Activated effector memory CD4-positive, alpha-beta T cell treated with anti-CD3 and anti-CD28 coated beads, Interleukin-2, amount 50 U/mL, for 16 hours (primary cell): Measurements from ENCODE around the gene MALAT1.
"Not testable (repeated sequence)": the region's sequence is repeated elsewhere in the genome, so short reads cannot be mapped to it uniquely, and the experiment has no call there.

Experiments
- DNase-seq: peaks from one replicate; pipeline ENCODE4 v3.0.0-alpha.2; 2020

MALAT1 gene

DNA sequence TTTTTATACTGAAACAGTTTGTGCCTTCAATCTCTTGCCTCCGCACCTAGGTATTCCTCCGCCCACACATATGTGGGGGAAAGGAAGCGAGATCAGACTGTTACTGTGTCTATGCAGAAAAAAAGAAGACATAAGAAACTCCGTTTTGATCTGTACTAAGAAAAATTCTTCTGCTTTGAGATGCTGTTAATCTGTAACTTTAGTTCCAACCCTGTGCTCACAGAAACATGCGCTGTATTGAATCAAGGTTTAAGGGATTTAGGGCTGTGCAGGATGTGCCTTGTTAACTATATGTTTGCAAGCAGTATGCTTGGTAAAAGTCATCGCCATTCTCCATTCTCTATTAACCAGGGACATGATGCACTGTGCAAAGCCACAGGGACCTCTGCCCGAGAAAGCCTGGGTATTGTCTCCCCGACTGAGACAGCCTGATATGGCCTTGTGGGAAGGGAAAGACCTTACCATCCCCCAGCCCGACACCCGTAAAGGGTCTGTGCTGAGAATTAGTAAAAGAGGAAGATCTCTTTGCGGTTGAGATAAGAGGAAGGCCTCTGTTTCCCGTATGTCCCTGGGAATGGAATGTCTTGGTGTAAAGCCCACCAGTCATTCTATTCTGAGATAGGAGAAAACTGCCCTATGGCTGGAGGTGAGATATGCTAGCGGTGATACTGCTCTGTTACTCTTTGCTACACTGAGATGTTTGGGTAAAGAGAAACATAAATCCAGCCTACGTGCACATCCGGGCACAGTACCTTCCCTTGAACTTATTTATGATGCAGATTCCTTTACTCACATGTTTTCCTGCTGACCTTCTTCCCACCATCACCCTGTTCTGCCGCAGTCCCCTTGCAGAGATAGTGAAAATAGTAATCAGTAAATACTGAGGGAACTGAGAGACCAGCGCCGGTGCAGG lies 24.1 kb downstream of the MALAT1 start:
- DNase-seq, result not testable (repeated sequence)

DNA sequence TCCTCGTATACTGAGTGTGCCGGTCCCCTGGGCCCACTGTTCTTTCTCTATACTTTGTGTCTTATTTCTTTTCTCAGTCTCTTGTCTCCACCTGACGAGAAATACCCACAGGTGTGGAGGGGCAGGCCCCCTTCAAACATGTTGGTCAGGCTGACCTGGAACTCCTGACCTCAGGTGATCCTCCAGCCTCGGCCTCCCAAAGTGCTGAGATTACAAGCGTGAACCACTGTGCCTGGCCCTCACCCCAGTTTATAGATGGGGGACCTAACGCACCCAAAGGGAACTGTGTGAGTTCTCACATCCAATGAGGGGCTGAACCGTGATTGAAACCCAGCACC lies 24.8 kb downstream of the MALAT1 start:
- DNase-seq, result not testable (repeated sequence)

DNA sequence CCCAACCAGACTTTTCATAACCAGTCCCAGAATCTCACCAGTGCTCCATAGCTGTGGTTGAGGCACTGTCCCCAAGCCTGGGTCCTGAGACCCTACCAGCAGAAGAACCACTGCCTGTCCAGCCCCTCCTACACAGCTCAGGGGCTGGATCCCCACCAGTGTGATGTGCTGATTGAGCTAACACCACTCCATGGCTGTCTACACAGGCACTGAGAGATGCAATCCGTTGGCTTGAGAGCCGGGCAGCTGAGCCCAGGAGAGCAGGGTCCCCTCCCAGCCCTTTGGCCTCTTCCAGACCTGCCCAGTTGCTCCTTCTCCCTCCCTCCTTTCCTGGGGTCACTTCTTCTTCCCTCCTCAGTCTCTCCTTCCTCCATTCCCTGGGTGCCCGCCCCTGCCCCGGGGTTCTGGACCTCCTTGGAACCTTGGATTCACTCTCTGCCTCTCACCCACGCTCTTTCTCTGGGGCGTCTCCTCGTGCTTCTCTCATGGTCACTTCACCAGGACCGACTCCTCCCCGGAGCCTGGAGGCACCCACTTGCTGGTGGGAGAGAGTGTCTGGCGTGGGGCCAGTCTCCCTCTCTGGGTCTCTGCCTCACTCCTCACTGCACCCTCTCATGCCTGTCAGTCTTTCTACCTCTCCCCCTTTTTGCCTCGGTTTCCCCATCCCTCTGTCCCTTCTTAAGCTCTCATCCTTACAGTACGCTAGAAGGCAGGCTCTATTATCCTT lies 25.3 kb downstream of the MALAT1 start:
- no peak for DNase-seq

DNA sequence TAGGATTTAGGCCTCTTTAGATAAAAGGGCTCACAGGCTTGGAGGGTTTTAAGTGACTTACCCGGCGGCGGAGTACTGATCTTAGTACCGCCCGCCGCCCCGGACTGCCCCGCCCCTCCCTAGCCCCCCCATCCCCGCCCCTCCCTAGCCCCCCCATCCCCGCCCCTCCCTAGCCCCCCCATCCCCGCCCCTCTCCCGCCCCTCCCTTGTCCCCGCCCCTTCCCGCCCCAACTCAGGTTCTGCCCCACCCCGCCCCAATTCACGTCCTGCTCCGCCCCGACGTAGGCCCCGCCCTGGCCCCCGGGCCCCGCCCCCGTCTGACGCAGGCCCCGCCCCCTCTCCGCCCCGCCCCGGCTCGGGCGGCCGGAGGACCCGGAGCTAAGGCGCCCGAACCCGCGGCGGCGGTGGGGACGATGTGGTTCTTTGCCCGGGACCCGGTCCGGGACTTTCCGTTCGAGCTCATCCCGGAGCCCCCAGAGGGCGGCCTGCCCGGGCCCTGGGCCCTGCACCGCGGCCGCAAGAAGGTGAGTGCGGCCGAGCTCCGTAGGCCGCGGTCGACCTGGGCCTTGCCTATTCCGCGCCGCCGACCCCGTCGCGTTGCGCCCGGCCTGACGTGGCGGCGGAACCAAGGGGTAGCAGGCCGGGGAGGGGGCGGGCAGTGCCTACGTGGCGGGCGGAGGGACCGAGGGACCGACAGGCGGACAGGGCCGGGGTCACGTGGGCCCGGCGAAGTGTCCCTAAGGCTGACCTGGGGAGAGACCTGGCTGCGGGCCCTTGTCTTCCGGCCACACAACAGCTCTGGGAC lies 26.1 kb downstream of the MALAT1 start, which contains the start of gene SCYL1:
SCYL1 (plus strand) TSS at position 343 of the 805 bp plus-strand sequence; CDS start at position 414, 71 bp downstream.
- peak; percentile 93 for DNase-seq

DNA sequence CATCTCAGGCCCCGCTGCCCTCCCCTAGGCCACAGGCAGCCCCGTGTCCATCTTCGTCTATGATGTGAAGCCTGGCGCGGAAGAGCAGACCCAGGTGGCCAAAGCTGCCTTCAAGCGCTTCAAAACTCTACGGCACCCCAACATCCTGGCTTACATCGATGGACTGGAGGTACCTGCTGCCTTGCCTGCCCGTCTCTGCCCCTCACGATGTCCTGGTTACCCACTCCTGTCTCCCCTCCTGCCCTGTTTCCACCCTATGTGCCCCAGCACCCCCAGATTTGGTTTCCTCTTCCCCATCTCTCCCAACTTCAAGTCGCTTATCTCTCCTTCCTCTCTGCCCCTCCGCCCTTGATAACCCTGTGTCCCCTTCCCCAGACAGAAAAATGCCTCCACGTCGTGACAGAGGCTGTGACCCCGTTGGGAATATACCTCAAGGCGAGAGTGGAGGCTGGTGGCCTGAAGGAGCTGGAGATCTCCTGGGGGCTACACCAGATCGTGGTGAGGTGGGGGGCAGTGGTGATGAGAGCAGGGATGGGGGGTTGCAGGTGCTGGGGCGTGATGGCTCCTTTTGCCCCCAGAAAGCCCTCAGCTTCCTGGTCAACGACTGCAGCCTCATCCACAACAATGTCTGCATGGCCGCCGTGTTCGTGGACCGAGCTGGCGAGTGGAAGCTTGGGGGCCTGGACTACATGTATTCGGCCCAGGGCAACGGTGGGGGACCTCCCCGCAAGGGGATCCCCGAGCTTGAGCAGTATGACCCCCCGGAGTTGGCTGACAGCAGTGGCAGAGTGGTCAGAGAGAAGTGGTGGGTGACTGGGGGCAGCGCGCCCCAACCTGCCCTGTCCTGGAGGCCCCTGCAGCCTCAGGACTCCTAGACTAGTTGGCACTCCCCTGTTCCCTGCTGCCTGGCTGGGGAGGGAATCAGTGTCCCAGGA lies 27.0 kb downstream of the MALAT1 start:
- DNase-seq, result no peak

DNA sequence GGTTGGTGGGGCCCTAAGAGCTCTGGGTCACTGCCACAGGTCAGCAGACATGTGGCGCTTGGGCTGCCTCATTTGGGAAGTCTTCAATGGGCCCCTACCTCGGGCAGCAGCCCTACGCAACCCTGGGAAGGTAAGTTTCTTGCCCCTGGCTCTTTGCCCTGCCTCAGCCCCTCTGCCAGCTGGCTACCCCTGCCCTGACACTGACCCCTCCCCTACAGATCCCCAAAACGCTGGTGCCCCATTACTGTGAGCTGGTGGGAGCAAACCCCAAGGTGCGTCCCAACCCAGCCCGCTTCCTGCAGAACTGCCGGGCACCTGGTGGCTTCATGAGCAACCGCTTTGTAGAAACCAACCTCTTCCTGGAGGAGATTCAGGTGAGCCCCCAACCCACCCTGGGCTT lies 27.9 kb downstream of the MALAT1 start:
- DNase-seq, result no peak

DNA sequence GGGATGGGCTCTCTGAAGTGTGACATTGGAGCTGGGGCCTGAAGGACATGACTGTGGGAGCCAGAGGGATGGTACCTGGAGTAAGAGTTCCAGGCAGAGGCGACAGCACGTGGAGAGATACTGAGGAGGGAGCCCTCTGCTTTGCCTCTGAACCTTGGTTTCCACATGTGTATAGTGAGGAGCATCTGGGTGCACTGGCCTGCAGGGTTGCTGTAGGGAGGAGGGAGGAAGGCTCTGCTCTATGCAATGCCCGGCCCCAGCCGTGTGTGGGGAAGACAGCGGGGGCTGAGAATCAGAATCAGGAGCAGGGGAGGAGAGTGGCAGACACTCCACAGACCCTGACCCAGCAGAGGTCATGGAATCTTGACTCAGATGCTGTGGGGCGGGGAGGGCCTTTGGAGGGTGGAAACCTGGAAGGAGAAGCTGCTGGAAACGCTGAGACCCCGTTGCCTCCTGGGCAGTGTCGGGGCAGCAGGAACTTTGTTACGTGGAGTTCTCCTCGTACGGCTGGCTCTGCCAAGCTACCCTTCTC lies 30.0 kb downstream of the MALAT1 start:
- DNase-seq, result no peak

DNA sequence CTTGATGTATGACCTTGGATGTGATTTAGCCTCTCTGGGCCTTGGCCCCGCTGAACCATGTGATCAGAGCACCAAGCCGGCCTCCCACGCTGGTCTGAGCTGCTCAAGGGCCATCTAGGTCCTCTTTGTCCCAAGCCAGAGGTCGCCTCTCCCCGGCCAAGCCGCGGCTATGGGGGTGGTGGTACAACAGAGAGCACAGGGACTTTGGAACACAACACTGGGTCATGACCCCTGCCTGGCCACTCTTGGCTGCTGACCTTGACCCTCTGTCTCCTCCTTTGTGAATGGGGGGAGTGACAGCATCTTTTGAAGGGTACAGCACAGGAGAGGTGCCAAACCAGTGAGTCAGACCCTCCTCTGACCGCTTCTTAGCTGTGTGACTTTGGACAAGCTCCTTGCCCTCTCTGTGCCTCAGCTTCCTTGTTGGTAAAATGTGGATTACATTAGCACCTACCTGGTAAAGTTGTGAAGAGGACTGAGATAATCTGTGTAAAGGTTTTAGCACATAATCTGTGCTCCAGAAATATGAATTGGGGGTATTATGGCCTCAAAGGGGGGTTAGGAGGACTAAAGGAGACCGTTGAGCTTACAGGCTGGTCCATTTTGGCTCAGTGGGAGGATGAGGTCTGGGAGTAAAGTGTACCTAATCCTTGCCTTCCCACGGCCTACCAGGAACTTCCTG lies 30.8 kb downstream of the MALAT1 start:
- no peak for DNase-seq

DNA sequence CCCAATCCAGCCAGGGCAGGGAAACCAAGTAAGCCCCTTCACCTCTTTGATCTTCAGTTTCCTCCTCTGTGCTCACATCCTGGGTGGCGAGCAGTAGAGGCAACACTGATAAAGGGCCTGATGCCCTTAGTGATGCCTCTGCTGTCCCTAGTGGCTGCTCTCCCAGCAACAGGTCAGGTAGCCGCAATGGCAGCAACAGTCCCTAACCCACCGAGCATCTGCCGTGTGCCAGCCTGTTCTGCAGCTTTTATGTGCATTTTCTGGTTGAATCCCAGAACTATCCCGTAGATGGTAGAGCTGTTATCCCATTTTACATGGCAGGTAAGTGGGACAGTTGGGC lies 31.3 kb downstream of the MALAT1 start:
- DNase-seq, result no peak

DNA sequence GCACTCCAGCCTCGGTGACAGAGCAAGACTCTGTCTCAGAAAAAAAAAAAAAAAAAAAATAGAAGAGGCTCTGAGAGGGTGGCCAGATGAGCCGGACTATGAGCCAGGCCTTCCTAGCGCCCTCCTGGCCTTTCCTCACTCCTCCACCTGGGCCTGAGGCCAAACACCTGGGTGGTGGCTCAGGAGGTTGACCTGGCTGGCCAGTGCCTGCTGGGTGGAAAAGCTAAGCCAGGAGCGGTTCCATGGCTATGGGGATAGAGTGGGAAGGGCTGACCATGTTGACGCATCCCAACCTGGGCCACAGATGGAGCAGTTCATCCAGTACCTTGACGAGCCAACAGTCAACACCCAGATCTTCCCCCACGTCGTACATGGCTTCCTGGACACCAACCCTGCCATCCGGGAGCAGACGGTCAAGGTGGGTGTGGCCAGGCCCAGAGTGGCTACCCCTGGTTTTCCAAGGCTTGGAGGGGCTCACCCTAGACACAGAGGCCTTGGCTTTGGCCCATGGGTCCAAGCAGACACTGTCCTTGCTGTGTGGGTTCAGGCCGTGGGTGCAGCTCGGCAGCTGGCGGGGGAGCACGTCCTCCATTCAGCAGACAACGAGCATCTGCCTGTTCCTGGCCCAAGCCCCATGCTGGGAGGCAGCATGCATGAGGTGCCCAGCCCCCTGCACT lies 33.7 kb downstream of the MALAT1 start:
- DNase-seq, result no peak

DNA sequence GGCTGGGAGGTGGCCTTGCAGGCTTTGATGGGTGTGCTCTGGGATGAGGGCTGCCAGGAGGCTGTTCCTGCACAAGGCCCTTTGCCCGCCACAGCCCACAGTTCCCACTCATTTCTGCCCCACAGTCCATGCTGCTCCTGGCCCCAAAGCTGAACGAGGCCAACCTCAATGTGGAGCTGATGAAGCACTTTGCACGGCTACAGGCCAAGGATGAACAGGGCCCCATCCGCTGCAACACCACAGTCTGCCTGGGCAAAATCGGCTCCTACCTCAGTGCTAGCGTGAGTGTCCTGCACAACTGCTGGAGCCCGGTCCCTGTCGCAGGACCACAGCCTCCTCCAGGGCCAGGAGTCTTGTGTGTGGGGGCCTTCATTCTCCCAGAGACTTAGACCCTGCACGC lies 36.3 kb downstream of the MALAT1 start:
- DNase-seq, result no peak

DNA sequence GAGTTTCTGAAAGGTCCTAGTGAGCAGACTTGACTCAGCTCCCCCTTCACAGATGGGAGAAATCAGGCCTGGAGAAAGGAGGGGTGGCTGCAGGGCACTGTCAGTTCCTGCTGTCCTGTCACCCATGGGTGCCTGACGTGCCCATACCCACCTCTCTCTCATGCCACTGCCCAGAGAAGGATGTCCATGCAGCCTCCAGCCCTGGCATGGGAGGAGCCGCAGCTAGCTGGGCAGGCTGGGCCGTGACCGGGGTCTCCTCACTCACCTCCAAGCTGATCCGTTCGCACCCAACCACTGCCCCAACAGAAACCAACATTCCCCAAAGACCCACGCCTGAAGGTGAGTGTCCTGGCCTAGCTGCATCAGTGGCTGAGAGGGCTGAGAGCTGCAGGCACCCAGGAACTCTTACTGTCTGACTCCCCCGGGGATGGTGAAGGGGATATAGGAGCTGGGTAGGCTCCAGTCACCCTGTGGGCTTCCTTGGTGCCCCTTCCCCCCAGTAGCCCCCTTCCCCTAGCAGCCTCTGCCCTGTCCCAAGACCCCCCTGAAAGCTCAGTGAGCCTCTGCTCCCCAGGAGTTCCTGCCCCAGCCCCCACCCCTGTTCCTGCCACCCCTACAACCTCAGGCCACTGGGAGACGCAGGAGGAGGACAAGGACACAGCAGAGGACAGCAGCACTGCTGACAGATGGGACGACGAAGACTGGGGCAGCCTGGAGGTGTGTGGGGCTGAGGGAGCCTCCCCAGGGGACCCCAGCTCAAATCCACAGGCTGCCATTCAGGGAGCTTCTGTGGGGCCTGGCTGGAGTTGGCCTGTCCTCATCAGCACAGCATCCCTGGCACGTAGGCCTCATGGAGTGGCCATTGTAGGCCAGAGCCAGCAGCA lies 37.8 kb downstream of the MALAT1 start:
- DNase-seq, result no peak

DNA sequence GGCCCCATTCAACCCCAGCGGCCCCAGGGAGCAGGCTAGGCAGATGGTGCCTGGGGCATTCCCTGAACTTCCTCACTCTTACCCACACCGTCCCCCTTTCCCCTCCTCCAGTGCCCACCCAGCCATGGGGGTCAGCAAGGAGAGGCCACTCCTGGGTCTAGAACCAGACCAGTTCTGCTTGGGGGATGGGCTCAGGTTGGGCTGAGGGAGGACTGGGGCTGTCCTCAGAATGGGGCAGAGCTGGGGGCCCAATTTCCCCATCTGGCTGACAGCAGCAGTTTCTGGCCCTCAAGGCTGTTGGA lies 38.4 kb downstream of the MALAT1 start:
- DNase-seq, result no peak

DNA sequence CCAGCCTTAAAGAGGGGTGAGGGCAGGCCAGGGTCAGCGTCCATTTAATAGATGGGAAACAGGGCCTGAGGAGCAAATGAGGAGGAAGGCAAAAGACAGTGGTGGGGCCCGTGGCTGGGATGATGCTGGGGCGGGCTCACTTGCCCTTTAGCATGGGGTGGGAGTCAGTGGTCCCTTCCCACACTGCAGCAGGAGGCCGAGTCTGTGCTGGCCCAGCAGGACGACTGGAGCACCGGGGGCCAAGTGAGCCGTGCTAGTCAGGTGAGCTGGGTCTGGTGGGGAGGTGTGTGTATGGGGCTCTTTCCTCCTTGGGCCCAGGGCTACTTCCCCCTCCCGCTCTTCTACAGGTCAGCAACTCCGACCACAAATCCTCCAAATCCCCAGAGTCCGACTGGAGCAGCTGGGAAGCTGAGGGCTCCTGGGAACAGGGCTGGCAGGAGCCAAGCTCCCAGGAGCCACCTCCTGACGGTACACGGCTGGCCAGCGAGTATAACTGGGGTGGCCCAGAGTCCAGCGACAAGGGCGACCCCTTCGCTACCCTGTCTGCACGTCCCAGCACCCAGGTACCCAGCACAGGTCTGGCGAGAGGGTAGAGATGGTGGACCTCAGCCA lies 38.9 kb downstream of the MALAT1 start:
- no peak for DNase-seq

DNA sequence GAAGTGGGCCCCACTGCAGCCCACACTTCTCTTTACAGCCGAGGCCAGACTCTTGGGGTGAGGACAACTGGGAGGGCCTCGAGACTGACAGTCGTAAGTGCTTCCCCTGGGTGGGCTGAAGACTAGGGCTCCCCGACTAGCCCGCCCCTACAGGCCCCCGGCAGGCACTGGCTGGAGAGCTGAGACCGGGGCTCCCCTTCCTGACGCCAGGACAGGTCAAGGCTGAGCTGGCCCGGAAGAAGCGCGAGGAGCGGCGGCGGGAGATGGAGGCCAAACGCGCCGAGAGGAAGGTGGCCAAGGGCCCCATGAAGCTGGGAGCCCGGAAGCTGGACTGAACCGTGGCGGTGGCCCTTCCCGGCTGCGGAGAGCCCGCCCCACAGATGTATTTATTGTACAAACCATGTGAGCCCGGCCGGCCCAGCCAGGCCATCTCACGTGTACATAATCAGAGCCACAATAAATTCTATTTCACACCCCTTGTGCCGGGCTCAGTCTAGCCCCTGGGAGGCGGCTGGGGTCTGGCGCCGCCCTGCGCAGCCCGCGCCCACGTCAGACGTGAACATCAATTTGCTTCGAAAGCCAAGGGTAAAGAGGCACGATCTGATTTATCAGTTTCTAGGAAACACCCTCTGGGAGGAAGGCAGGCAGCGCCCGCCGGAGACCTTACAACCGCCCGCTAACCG lies 39.5 kb downstream of the MALAT1 start:
- no peak for DNase-seq

DNA sequence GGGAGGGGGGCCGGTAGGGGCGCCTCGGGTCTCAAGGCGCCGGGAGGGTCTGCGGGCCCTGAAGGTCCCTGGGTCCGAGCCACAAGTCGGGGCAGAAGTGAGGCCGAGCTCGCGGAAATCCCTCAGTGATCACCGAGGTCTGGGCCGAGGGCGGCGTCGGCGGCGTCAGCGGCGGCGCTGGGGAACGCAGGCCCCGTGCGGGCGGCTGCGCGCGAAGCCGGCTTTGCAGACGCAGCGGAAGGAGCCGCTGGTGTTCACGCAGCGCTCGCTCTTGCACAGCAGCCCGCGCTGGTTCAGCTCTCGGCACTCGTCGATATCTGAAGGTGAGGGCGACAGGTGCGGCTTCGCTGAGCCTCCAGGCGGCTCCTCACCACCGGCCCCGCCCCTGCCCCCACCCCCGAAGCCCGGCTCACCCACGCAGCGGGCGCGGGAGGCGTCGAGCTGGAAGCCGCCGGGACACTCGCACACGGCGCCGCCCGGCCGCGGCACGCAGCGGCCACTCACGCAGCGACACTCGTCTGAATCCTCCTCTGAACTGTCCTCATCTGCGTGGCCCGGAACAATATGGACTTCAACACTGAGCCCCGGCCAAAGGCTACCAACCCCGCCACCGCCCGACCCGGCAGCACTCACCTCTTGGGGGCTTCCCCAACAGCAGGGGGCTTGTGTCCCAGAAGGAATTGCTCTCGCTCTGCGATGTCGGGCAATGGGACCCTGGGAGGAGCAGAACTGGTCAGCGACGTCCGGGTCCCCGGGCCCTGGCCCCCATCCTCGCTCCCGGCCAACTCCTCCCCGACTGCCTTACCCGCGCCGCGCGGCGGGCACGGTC lies 40.3 kb downstream of the MALAT1 start:
- no peak for DNase-seq

DNA sequence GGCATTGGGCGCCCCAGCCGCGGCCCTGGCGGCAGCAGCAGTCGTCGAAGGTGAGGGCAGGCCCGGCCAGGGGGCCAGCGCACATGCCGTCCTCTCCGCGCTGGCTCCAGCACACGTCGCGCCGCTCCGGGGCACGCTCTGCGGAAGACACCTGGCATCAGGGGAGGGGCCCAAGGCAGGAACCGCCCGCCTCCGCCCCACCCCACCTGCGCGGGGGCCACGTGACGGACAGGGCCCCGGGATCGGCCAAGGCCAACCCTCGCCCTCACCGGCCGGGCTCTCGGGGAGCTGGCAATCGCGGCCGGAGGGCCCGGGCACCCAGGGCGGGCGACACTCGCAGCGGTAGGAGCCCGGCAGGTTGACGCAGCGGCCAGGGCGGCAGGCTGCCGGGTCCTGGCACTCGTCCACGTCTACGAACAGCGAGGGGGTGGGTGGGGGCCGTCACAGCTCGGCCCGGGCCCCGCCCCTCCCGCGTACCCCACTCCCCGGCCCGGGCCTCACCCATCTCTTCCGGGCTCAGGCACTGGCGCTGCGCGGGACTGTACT lies 41.0 kb downstream of the MALAT1 start:
- DNase-seq, result no peak
